ENCODE results near the gene SPDYE1.

The SPDYE1 gene

DNA sequence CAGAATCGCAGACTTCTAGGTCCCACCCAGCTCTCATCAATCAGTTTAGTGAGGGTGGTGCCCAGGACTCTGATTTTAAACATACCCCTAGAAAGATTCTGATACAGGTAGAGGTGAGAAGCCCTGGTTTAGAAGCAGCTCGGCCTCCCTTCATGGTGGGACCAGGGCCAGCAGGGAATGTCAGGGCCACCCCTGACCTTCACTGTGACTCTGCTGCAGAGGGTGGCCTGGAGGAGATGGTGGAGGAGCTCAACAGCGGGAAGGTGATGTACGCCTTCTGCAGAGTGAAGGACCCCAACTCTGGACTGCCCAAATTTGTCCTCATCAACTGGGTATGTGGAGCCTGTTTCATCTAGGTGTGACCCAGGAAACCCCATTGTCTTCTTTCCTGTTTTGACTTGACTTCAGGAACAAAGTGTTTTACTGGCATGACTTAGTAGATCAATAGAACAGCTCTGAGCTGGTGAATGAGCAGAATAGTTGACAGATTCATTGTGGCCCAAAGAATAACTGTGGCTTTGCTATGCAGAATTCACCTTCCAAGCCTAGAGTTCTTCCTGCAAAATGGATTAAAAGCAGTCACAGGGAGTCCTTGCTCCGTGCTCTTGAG, 54.0 kb downstream of the SPDYE1 start:
- Histone ChIP-seq H3K36me3 (peaks cover 48% of the 10 kb centered on the region), H3K27me3 (no peaks in the 10 kb centered on the region), H3K9me3 (no peaks in the 10 kb centered on the region), H3K4me1 (no peaks in the 10 kb centered on the region), H3K4me3 (ENCODE audit: low read depth, low read length) (no peak overlapping the region)
- no peak for DNase-seq
- TF ChIP-seq CTCF (IDR thresholded peaks at IDR 0.05; ENCODE audit: low read depth, low read length), result no peak

- Histone ChIP-seq H3K9me3 (no peaks in the 10 kb centered on the region), H3K36me3 (peaks cover 60% of the 10 kb centered on the region), H3K4me1 (no peaks in the 10 kb centered on the region), H3K4me3 (ENCODE audit: low read depth, low read length) (no peak overlapping the region), H3K27me3 (no peaks in the 10 kb centered on the region)
- TF ChIP-seq CTCF (IDR thresholded peaks at IDR 0.05; ENCODE audit: low read depth, low read length), result 0 out of 2 replicates have a peak, but pooled peaks have one; percentile 9
- DNase-seq, result no peak
Measured at GRCh38 chr7:44052771-44053365, 55.2 kb downstream of the SPDYE1 start.

DNA sequence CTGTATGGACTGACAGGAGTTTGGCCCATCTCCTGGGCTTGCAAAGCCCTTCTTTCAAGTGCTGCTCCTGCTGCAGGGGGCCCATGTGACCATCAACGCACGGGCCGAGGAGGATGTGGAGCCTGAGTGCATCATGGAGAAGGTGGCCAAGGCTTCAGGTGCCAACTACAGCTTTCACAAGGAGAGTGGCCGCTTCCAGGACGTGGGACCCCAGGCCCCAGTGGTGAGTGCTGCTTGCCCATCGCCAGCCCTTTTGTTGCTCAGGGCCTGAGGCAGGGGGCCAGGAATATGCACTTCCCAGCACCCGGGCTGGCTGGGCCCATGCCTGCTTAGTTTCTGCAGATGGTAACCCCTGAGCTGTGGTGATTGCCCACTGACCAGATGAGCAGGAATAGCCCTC, 59.0 kb downstream of the SPDYE1 start:
- Histone ChIP-seq H3K36me3 (peaks cover 61% of the 10 kb centered on the region), H3K4me1 (no peaks in the 10 kb centered on the region), H3K9me3 (no peaks in the 10 kb centered on the region), H3K4me3 (ENCODE audit: low read depth, low read length) (no peak overlapping the region), H3K27me3 (no peaks in the 10 kb centered on the region)
- DNase-seq, result no peak
- no peak for TF ChIP-seq CTCF (IDR thresholded peaks at IDR 0.05; ENCODE audit: low read depth, low read length)

DNA sequence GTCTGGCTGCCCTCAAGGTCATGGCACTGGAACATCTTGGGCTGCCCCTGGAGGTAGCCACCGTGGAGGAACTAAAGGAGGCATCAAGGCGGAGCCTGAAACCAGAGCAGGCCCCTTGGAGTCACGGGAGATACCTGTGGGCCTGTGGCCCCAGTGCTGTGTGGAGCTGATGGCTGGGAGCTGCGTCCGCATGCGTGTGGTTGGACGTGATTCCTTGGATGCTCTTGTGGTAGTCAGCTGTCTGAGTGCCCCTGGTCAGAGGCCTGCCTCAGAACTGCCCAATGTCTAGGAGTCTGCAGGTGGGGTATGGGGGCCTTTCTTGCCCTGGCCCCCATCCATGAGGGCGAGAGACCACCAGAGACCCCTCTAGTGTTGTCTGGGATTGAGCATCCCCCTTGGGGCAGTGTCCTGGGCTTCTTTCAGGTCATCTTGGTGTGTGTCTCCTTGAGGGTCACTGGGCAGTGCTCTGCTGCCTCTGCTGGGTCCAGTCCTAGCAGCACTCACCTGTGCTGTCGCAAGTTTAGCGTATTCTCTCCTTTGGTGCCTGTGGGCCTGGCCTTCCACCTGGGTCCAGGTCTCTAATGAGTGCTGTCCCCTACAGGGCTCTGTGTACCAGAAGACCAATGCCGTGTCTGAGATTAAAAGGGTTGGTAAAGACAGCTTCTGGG, 59.6 kb downstream of the SPDYE1 start:
- Histone ChIP-seq H3K9me3 (no peaks in the 10 kb centered on the region), H3K4me1 (no peaks in the 10 kb centered on the region), H3K36me3 (peaks cover 56% of the 10 kb centered on the region)

GRCh38 chr7:44057849-44058758, 60.4 kb downstream of the SPDYE1 start:
- Histone ChIP-seq H3K9me3 (no peaks in the 10 kb centered on the region), H3K27me3 (no peaks in the 10 kb centered on the region), H3K4me1 (no peaks in the 10 kb centered on the region), H3K4me3 (ENCODE audit: low read depth, low read length) (no peak overlapping the region), H3K36me3 (peaks cover 50% of the 10 kb centered on the region)
- no peak for TF ChIP-seq CTCF (IDR thresholded peaks at IDR 0.05; ENCODE audit: low read depth, low read length)
- DNase-seq, result peak; percentile 6

More for the DNA sequence above, 59.6 kb downstream of the SPDYE1 start:
- no peak for DNase-seq
- TF ChIP-seq CTCF (IDR thresholded peaks at IDR 0.05; ENCODE audit: low read depth, low read length), result no peak
- Histone ChIP-seq H3K27me3 (no peaks in the 10 kb centered on the region), H3K4me3 (ENCODE audit: low read depth, low read length) (no peak overlapping the region)
